Upper lobe of right lung (tissue), 1 donor: Measurements from ENCODE around the gene ONECUT3. TPM values are rescaled to one million over a fixed set of nuclear protein-coding genes. Genes with fewer than 3 reads are reported as not detected.
A peak's percentile ranks its signal among the peaks of the same experiment; 100 is the strongest.
"Not testable (repeated sequence)": the region's sequence is repeated elsewhere in the genome, so short reads cannot be mapped to it uniquely, and the experiment has no call there.

ENCODE experiments used
- ATAC-seq: fragments of 200-7000 bp; cut with Tn5 transposase; one replicate; pipeline ENCODE4 v1.9.1; 2020; ENCODE audit warnings: mild to moderate bottlenecking, moderate library complexity
- DNase-seq: peaks from one replicate; pipeline ENCODE4 v3.0.0-alpha.2; 2020
- H3K27ac ChIP-seq: fragments of 200-600 bp; one replicate; pipeline ENCODE4 v1.8.0; 2022
- H3K27me3 ChIP-seq: fragments of 200-600 bp; one replicate; pipeline ENCODE4 v1.8.0; 2022; ENCODE audit warnings: mild to moderate bottlenecking
- H3K36me3 ChIP-seq: fragments of 200-600 bp; one replicate; pipeline ENCODE4 v1.8.0; 2022
- H3K4me1 ChIP-seq: fragments of 200-600 bp; one replicate; pipeline ENCODE4 v1.8.0; 2022
- H3K4me3 ChIP-seq: fragments of 200-600 bp; one replicate; pipeline ENCODE4 v1.8.0; 2022; ENCODE audit warnings: mild to moderate bottlenecking
- H3K9me3 ChIP-seq: fragments of 200-600 bp; one replicate; pipeline ENCODE4 v1.8.0; 2022
- CTCF ChIP-seq: fragments of 200-600 bp; IDR thresholded peaks from one replicate; pipeline ENCODE4 v1.8.0; 2022; ENCODE audit warnings: antibody characterized with exemption
- intact Hi-C: fragments of 100-400 bp; cut with DNase I; formaldehyde crosslinking; loops from one replicate; pipeline ENCODE4 v1.11.0; 2022
- total RNA-seq: library from RNA; stranded (reverse); fragmentation: NEBNext Ultra II Directional; extraction: Animal tissue kit (Norgen Biotek cat#: 25700); gene quantifications from one replicate; pipeline ENCODE4 v1.2.1, GENCODE V29; 2021
- donor health status: DM: no; HTN: yes; CAD: no; lungs with severe emphysema.

The ONECUT3 gene
- total RNA-seq, 1 donor from 2014 or later = not detected

GRCh38 chr19:1789261-1790041, 36.1 kb downstream of the ONECUT3 start:
- Histone ChIP-seq H3K9me3 (no peaks in the 10 kb centered on the region), H3K4me3 (peak overlapping the region; percentile 14), H3K27me3 (peaks cover 34% of the 10 kb centered on the region), H3K4me1 (peaks cover 5% of the 10 kb centered on the region), H3K36me3 (no peaks in the 10 kb centered on the region), H3K27ac (no peak overlapping the region)
- ATAC-seq (peak; percentile 8), DNase-seq (no peak)
- TF ChIP-seq CTCF = no peak
- intact Hi-C loops = no loop called here

- peaks cover 32% of the 10 kb centered on the region for H3K27me3 ChIP-seq
- no peaks in the 10 kb centered on the region for H3K9me3 ChIP-seq
- no peak for ATAC-seq
- H3K36me3 ChIP-seq = no peaks in the 10 kb centered on the region
- H3K4me3 ChIP-seq = no peak overlapping the region
- peaks cover 5% of the 10 kb centered on the region for H3K4me1 ChIP-seq
- intact Hi-C loops = no loop called here
- DNase-seq = no peak
- no peak for TF ChIP-seq CTCF
- no peak overlapping the region for H3K27ac ChIP-seq
These were observed 36.9 kb downstream of the ONECUT3 start for GRCh38 chr19:1790054-1790792.

GRCh38 chr19:1791879-1792278, 38.6 kb downstream of the ONECUT3 start:
- TF ChIP-seq CTCF = no peak
- H3K4me1 ChIP-seq = peaks cover 5% of the 10 kb centered on the region
- ATAC-seq = no peak
- peaks cover 37% of the 10 kb centered on the region for H3K27me3 ChIP-seq
- intact Hi-C loops = no loop called here
- DNase-seq = no peak
- no peaks in the 10 kb centered on the region for H3K36me3 ChIP-seq
- no peaks in the 10 kb centered on the region for H3K9me3 ChIP-seq
- H3K4me3 ChIP-seq = no peak overlapping the region
- H3K27ac ChIP-seq = no peak overlapping the region

- TF ChIP-seq CTCF = no peak
- DNase-seq (peak; percentile 62), ATAC-seq (no peak)
These were observed 41.3 kb downstream of the ONECUT3 start for GRCh38 chr19:1794424-1795172.

GRCh38 chr19:1796395-1797142, 43.3 kb downstream of the ONECUT3 start:
- DNase-seq (no peak), ATAC-seq (no peak)

More at GRCh38 chr19:1794424-1795172, 41.3 kb downstream of the ONECUT3 start:
- Histone ChIP-seq H3K4me3 (no peak overlapping the region), H3K27me3 (peaks cover 20% of the 10 kb centered on the region), H3K4me1 (peaks cover 2% of the 10 kb centered on the region), H3K9me3 (no peaks in the 10 kb centered on the region), H3K27ac (no peak overlapping the region), H3K36me3 (no peaks in the 10 kb centered on the region)
- intact Hi-C loops = no loop called here

GRCh38 chr19:1797313-1797712, 44.0 kb downstream of the ONECUT3 start:
- H3K9me3 ChIP-seq, H3K27ac ChIP-seq, DNase-seq, intact Hi-C loops, H3K27me3 ChIP-seq, H3K4me3 ChIP-seq, ATAC-seq, H3K4me1 ChIP-seq, H3K36me3 ChIP-seq: not testable (repeated sequence)

More at GRCh38 chr19:1796395-1797142, 43.3 kb downstream of the ONECUT3 start:
- H3K27ac ChIP-seq = no peak overlapping the region
- intact Hi-C loops = no loop called here
- no peak for TF ChIP-seq CTCF
- H3K4me3 ChIP-seq = no peak overlapping the region
- no peaks in the 10 kb centered on the region for H3K36me3 ChIP-seq
- H3K4me1 ChIP-seq = no peaks in the 10 kb centered on the region
- peaks cover 13% of the 10 kb centered on the region for H3K27me3 ChIP-seq
- no peaks in the 10 kb centered on the region for H3K9me3 ChIP-seq
